DND-41 (cell line): Measurements from ENCODE around the gene TMEM30B.

ENCODE experiments used
- ATAC-seq: fragments of 200-7000 bp; cut with Tn5 transposase; 3 replicates; pipeline ENCODE4 v1.9.1; 2021; ENCODE audit warnings: low read depth; ENCODE audit not compliant: insufficient read depth
- DNase-seq: peaks from one replicate; pipeline ENCODE4 v3.0.0-alpha.2; 2020
- H2AFZ ChIP-seq: 2 replicates; pipeline ENCODE4 v1.6.0; 2012; ENCODE audit warnings: low read depth, low read length
- H3K27ac ChIP-seq: 2 replicates; pipeline ENCODE4 v1.5.1; 2012; ENCODE audit warnings: low read length, inconsistent platforms
- H3K27me3 ChIP-seq: fragments of 200-600 bp; sonication (generic); 2 replicates; pipeline ENCODE4 v1.6.0; 2012; ENCODE audit warnings: low read length, mild to moderate bottlenecking, inconsistent platforms; ENCODE audit not compliant: insufficient read depth, poor library complexity
- H3K36me3 ChIP-seq: 2 replicates; pipeline ENCODE4 v1.5.1; 2012; ENCODE audit warnings: low read length, inconsistent platforms; ENCODE audit not compliant: insufficient read depth
- H3K4me1 ChIP-seq: 2 replicates; pipeline ENCODE4 v1.5.1; 2012; ENCODE audit warnings: mild to moderate bottlenecking, low read length; ENCODE audit not compliant: insufficient read depth
- H3K4me2 ChIP-seq: 2 replicates; pipeline ENCODE4 v1.6.0; 2012; ENCODE audit warnings: mild to moderate bottlenecking, moderate library complexity, low read length, inconsistent platforms; ENCODE audit not compliant: insufficient read depth
- H3K4me3 ChIP-seq, 2 experiments: fragments of 200-600 bp in 1 of 2; shearing (Covaris generic) in 1 of 2; 2 replicates each; pipeline ENCODE4 v1.5.1; 2012 to 2016; ENCODE audit warnings: inconsistent platforms in 2 of 2, low read length in 2 of 2, mild to moderate bottlenecking in 2 of 2, low read depth in 1 of 2, moderate library complexity in 1 of 2
- H3K79me2 ChIP-seq: 2 replicates; pipeline ENCODE4 v1.6.0; 2012; ENCODE audit warnings: low read length, inconsistent platforms; ENCODE audit not compliant: insufficient read depth
- H3K9ac ChIP-seq: 2 replicates; pipeline ENCODE4 v1.6.0; 2012; ENCODE audit warnings: low read depth, mild to moderate bottlenecking, inconsistent platforms, low read length, moderate library complexity
- H3K9me3 ChIP-seq: 2 replicates; pipeline ENCODE4 v1.5.1; 2012; ENCODE audit warnings: low read length, moderate library complexity, mild to moderate bottlenecking, inconsistent platforms; ENCODE audit not compliant: insufficient read depth, severe bottlenecking
- H4K20me1 ChIP-seq: 2 replicates; pipeline ENCODE4 v1.6.0; 2012; ENCODE audit warnings: low read length; ENCODE audit not compliant: insufficient read depth
- CTCF ChIP-seq: IDR thresholded peaks from 2 replicates; pipeline ENCODE4 v1.5.1; 2012; ENCODE audit warnings: borderline replicate concordance, low read length, moderate library complexity, mild to moderate bottlenecking; ENCODE audit not compliant: poor library complexity, severe bottlenecking; ENCODE audit errors: extremely low read depth
- EZH2 ChIP-seq: IDR thresholded peaks from 3 replicates; pipeline ENCODE4 v1.6.1; 2012; ENCODE audit warnings: borderline replicate concordance, low read depth, mild to moderate bottlenecking, moderate library complexity, low read length, inconsistent platforms; ENCODE audit not compliant: severe bottlenecking

TMEM30B gene

GRCh38 chr14:61238611-61239245 lies 42.4 kb downstream of the TMEM30B start:
- Histone ChIP-seq H3K27ac (no peak overlapping the region), H3K9ac (no peak overlapping the region), H2AFZ (no peak overlapping the region), H3K36me3 (no peaks in the 10 kb centered on the region), H3K4me1 (no peaks in the 10 kb centered on the region), H3K4me3 (no peak overlapping the region), H4K20me1 (no peaks in the 10 kb centered on the region), H3K4me2 (no peak overlapping the region), H3K79me2 (no peaks in the 10 kb centered on the region), H3K9me3 (peaks cover 18% of the 10 kb centered on the region), H3K27me3 (peaks cover 1% of the 10 kb centered on the region)
- DNase-seq (no peak), ATAC-seq (no peak)
- TF ChIP-seq EZH2 = no peak
- no peak for TF ChIP-seq CTCF

GRCh38 chr14:61234215-61234916 lies 46.8 kb downstream of the TMEM30B start:
- DNase-seq (no peak), ATAC-seq (no peak)
- no peak overlapping the region for H3K4me2 ChIP-seq
- H3K36me3 ChIP-seq = no peaks in the 10 kb centered on the region
- no peak overlapping the region for H2AFZ ChIP-seq
- H3K9ac ChIP-seq = no peak overlapping the region
- no peaks in the 10 kb centered on the region for H3K9me3 ChIP-seq
- H3K79me2 ChIP-seq = no peaks in the 10 kb centered on the region
- H4K20me1 ChIP-seq = no peaks in the 10 kb centered on the region
- no peaks in the 10 kb centered on the region for H3K4me1 ChIP-seq
- no peak overlapping the region for H3K4me3 ChIP-seq
- no peak overlapping the region for H3K27ac ChIP-seq
- TF ChIP-seq EZH2 (no peak), CTCF (no peak)
- H3K27me3 ChIP-seq = peaks cover 12% of the 10 kb centered on the region

GRCh38 chr14:61233436-61233956 lies 47.6 kb downstream of the TMEM30B start:
- Histone ChIP-seq H3K27me3 (peaks cover 16% of the 10 kb centered on the region), H3K27ac (no peak overlapping the region), H3K9me3 (no peaks in the 10 kb centered on the region), H3K4me2 (no peak overlapping the region), H4K20me1 (no peaks in the 10 kb centered on the region), H2AFZ (no peak overlapping the region), H3K4me1 (no peaks in the 10 kb centered on the region), H3K9ac (no peak overlapping the region), H3K79me2 (no peaks in the 10 kb centered on the region), H3K36me3 (no peaks in the 10 kb centered on the region), H3K4me3 (no peak overlapping the region)
- ATAC-seq (no peak), DNase-seq (no peak)
- TF ChIP-seq EZH2 (no peak), CTCF (no peak)
